ENCODE data around the gene AIMP1.

- TF ChIP-seq CTCF (IDR thresholded peaks at IDR 0.05) = no peak
- no peak for TF ChIP-seq POLR2A (IDR thresholded peaks at IDR 0.05)
Observed at GRCh38 chr4:106273831-106274230, 42.5 kb upstream of the AIMP1 start.
